Measurements from ENCODE around the gene SREBF2.

The SREBF2 gene

GRCh38 chr22:41922940-41923594 lies 90.2 kb downstream of the SREBF2 start:
- H3K4me3 ChIP-seq (ENCODE audit: low read depth, low read length) = peak overlapping the region; percentile 51
- TF ChIP-seq CTCF (IDR thresholded peaks at IDR 0.05; ENCODE audit: low read depth, low read length, missing control alignments) = no peak
- DNase-seq (ENCODE audit: low read depth) = no peak

GRCh38 chr22:41923595-41924276 lies 90.8 kb downstream of the SREBF2 start:
- no peak for DNase-seq (ENCODE audit: low read depth)
- H3K4me3 ChIP-seq (ENCODE audit: low read depth, low read length) = peak overlapping the region; percentile 51
- no peak for TF ChIP-seq CTCF (IDR thresholded peaks at IDR 0.05; ENCODE audit: low read depth, low read length, missing control alignments)

GRCh38 chr22:41925783-41926460 lies 93.0 kb downstream of the SREBF2 start:
- no peak for DNase-seq (ENCODE audit: low read depth)
- TF ChIP-seq CTCF (IDR thresholded peaks at IDR 0.05; ENCODE audit: low read depth, low read length, missing control alignments) = peak; percentile 85
- H3K4me3 ChIP-seq (ENCODE audit: low read depth, low read length) = peak overlapping the region; percentile 70

GRCh38 chr22:41927813-41928212 lies 94.9 kb downstream of the SREBF2 start:
- no peak overlapping the region for H3K4me3 ChIP-seq (ENCODE audit: low read depth, low read length)
- no peak for DNase-seq (ENCODE audit: low read depth)
- TF ChIP-seq CTCF (IDR thresholded peaks at IDR 0.05; ENCODE audit: low read depth, low read length, missing control alignments) = no peak

- no peak for TF ChIP-seq CTCF (IDR thresholded peaks at IDR 0.05; ENCODE audit: low read depth, low read length, missing control alignments)
- H3K4me3 ChIP-seq (ENCODE audit: low read depth, low read length) = no peak overlapping the region
- DNase-seq (ENCODE audit: low read depth) = no peak
Measured at GRCh38 chr22:41928593-41929417, 95.9 kb downstream of the SREBF2 start.

- DNase-seq (ENCODE audit: low read depth) = no peak
- no peak overlapping the region for H3K4me3 ChIP-seq (ENCODE audit: low read depth, low read length)
- no peak for TF ChIP-seq CTCF (IDR thresholded peaks at IDR 0.05; ENCODE audit: low read depth, low read length, missing control alignments)
Measured at GRCh38 chr22:41929418-41929810, 96.5 kb downstream of the SREBF2 start.
